K562 (cell line): Measurements from ENCODE around the gene CRY2. TPM values are rescaled to one million over a fixed set of nuclear protein-coding genes. Genes with fewer than 3 reads are reported as not detected.

Source experiments
- BHLHE40 ChIP-seq: IDR thresholded peaks from 2 replicates; pipeline ENCODE4 v1.6.1; 2011; ENCODE audit warnings: low read length, improper control_type of control experiment
- FOXK2 ChIP-seq, 2 experiments: fragments of 450-650 bp; IDR thresholded peaks in 1 of 2; conservative IDR thresholded peaks in 1 of 2; 2 replicates each; pipeline ENCODE4 v1.6.1; 2016; ENCODE audit warnings: low read depth in 2 of 2, mild to moderate bottlenecking in 1 of 2
- PCBP2 ChIP-seq: fragments of 200-400 bp; formaldehyde crosslinking; IDR thresholded peaks from 2 replicates; pipeline ENCODE4 v1.6.1; 2018; ENCODE audit warnings: low read length, low read depth, mild to moderate bottlenecking, moderate library complexity; ENCODE audit not compliant: poor library complexity, severe bottlenecking
- RBM34 ChIP-seq: fragments of 200-400 bp; formaldehyde crosslinking; IDR thresholded peaks from 2 replicates; pipeline ENCODE4 v1.6.1; 2018; ENCODE audit warnings: low read length, borderline replicate concordance; ENCODE audit not compliant: insufficient read depth
- SRSF9 ChIP-seq: fragments of 200-400 bp; formaldehyde crosslinking; IDR thresholded peaks from 2 replicates; pipeline ENCODE4 v1.6.1; 2017; ENCODE audit warnings: low read depth, low read length, borderline replicate concordance
- polyA plus RNA-seq, 8 experiments: library from polyadenylated mRNA; depleted of rRNA in 4 of 8; stranded (reverse) in 5 of 8; unstranded in 3 of 8; fragments of >200 nt; fragmentation: Nextera tagmentation in 2 of 8; fragmentation: Illumina TruSeq in 1 of 8; extraction: Ambion mirVana in 2 of 8; extraction: Trizol in 1 of 8; gene quantifications; 2 replicates each; pipeline versions ENCODE4 v1.2.1 to v1.2.3, GENCODE V29; 2011 to 2014; ENCODE audit warnings: inconsistent platforms in 1 of 8, missing spikeins in 1 of 8
- total RNA-seq, 7 experiments: library from RNA; depleted of rRNA in 6 of 7; stranded (reverse); fragments of >200 nt in 6 of 7; fragmentation: Illumina TruSeq in 2 of 7; extraction: Trizol in 2 of 7; gene quantifications; 2 replicates each; pipeline versions ENCODE4 v1.2.1 to v1.2.3, GENCODE V29; 2011 to 2021; ENCODE audit warnings: low replicate concordance in 1 of 7
- TF ChIP-seq, protein P1 (sequence below): fragments of 450-650 bp; IDR thresholded peaks from 2 replicates; pipeline ENCODE4 v1.6.1; 2016; ENCODE audit warnings: low read depth
- TF ChIP-seq, protein P2 (sequence below): sonication (generic); formaldehyde crosslinking; IDR thresholded peaks from 2 replicates; pipeline ENCODE4 v1.8.0; 2022; ENCODE audit warnings: mild to moderate bottlenecking, missing genetic modification reagents
- TF ChIP-seq, protein P3 (sequence below): fragments of 250-450 bp; sonication (Bioruptor Pico); IDR thresholded peaks from 2 replicates; pipeline ENCODE4 v1.6.1; 2021; ENCODE audit warnings: mild to moderate bottlenecking
- TF ChIP-seq, protein P4 (sequence below): fragments of 450-650 bp; formaldehyde crosslinking; IDR thresholded peaks from 2 replicates; pipeline ENCODE4 v1.4.0; 2020; ENCODE audit warnings: mild to moderate bottlenecking, moderate library complexity

The CRY2 gene
- total and polyA plus RNA-seq, 9 of the 15 experiments (the other 6 are each of a cell fraction or from before 2014, with no cell fraction given) = 2.3 to 23.9 (median 14.8) TPM

DNA sequence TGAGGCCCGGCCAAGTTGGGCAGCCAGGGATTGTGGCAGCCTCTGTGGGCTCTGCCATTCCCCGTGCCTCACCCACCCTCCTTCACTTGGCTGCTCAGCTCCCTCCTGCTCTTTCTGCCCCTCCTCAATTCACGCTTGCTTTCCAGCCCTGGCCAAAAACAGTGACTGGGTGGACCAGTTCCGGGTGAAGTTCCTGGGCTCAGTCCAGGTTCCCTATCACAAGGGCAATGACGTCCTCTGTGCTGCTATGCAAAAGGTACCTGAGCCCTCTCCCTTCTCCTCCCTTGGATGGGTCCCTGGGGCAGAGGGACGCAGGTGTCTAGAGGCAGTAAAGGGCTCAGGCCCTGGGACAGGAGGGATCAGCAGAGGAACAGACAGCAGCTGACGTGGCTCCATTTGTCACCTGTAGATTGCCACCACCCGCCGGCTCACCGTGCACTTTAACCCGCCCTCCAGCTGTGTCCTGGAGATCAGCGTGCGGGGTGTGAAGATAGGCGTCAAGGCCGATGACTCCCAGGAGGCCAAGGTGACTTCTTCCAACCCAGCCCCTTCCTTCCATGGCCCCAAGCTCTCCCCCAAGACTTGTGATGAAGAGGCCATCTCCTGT, 57.1 kb downstream of the CRY2 start (continued):
- TF ChIP-seq, protein P1, sequence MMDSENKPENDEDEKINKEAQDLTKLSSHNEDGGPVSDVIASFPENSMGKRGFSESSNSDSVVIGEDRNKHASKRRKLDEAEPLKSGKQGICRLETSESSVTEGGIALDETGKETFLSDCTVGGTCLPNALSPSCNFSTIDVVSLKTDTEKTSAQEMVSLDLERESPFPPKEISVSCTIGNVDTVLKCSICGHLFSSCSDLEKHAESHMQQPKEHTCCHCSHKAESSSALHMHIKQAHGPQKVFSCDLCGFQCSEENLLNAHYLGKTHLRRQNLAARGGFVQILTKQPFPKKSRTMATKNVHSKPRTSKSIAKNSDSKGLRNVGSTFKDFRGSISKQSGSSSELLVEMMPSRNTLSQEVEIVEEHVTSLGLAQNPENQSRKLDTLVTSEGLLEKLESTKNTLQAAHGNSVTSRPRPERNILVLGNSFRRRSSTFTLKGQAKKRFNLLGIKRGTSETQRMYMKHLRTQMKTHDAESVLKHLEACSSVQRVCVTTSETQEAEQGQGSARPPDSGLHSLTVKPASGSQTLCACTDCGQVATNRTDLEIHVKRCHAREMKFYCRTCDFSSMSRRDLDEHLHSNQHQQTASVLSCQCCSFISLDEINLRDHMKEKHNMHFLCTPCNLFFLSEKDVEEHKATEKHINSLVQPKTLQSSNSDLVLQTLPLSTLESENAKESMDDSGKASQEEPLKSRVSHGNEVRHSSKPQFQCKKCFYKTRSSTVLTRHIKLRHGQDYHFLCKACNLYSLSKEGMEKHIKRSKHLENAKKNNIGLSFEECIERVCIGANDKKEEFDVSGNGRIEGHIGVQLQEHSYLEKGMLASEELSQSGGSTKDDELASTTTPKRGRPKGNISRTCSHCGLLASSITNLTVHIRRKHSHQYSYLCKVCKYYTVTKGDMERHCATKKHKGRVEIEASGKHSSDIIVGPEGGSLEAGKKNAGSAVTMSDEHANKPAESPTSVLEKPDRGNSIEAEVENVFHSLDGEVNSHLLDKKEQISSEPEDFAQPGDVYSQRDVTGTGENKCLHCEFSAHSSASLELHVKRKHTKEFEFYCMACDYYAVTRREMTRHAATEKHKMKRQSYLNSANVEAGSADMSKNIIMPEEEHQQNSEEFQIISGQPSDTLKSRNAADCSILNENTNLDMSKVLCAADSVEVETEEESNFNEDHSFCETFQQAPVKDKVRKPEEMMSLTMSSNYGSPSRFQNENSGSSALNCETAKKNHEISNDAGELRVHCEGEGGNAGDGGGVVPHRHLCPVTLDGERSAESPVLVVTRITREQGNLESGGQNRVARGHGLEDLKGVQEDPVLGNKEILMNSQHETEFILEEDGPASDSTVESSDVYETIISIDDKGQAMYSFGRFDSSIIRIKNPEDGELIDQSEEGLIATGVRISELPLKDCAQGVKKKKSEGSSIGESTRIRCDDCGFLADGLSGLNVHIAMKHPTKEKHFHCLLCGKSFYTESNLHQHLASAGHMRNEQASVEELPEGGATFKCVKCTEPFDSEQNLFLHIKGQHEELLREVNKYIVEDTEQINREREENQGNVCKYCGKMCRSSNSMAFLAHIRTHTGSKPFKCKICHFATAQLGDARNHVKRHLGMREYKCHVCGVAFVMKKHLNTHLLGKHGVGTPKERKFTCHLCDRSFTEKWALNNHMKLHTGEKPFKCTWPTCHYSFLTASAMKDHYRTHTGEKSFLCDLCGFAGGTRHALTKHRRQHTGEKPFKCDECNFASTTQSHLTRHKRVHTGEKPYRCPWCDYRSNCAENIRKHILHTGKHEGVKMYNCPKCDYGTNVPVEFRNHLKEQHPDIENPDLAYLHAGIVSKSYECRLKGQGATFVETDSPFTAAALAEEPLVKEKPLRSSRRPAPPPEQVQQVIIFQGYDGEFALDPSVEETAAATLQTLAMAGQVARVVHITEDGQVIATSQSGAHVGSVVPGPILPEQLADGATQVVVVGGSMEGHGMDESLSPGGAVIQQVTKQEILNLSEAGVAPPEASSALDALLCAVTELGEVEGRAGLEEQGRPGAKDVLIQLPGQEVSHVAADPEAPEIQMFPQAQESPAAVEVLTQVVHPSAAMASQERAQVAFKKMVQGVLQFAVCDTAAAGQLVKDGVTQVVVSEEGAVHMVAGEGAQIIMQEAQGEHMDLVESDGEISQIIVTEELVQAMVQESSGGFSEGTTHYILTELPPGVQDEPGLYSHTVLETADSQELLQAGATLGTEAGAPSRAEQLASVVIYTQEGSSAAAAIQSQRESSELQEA = no peak
- TF ChIP-seq, protein P2, sequence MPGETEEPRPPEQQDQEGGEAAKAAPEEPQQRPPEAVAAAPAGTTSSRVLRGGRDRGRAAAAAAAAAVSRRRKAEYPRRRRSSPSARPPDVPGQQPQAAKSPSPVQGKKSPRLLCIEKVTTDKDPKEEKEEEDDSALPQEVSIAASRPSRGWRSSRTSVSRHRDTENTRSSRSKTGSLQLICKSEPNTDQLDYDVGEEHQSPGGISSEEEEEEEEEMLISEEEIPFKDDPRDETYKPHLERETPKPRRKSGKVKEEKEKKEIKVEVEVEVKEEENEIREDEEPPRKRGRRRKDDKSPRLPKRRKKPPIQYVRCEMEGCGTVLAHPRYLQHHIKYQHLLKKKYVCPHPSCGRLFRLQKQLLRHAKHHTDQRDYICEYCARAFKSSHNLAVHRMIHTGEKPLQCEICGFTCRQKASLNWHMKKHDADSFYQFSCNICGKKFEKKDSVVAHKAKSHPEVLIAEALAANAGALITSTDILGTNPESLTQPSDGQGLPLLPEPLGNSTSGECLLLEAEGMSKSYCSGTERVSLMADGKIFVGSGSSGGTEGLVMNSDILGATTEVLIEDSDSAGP (CRISPR knock-in tag) = no peak
- no peak for TF ChIP-seq SRSF9
- TF ChIP-seq, protein P3, sequence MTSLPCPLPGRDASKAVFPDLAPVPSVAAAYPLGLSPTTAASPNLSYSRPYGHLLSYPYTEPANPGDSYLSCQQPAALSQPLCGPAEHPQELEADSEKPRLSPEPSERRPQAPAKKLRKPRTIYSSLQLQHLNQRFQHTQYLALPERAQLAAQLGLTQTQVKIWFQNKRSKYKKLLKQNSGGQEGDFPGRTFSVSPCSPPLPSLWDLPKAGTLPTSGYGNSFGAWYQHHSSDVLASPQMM (CRISPR knock-in tag) = no peak
- no peak for TF ChIP-seq BHLHE40
- no peak for TF ChIP-seq RBM34
- no peak for TF ChIP-seq FOXK2 (conservative IDR thresholded peaks at IDR 0.05 in 1 of 2, IDR thresholded peaks at IDR 0.05 in 1 of 2; ENCODE audit: low read depth in 2 of 2)
- no peak for TF ChIP-seq PCBP2
- TF ChIP-seq, protein P4, sequence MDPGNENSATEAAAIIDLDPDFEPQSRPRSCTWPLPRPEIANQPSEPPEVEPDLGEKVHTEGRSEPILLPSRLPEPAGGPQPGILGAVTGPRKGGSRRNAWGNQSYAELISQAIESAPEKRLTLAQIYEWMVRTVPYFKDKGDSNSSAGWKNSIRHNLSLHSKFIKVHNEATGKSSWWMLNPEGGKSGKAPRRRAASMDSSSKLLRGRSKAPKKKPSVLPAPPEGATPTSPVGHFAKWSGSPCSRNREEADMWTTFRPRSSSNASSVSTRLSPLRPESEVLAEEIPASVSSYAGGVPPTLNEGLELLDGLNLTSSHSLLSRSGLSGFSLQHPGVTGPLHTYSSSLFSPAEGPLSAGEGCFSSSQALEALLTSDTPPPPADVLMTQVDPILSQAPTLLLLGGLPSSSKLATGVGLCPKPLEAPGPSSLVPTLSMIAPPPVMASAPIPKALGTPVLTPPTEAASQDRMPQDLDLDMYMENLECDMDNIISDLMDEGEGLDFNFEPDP = no peak
